Osteocyte (in vitro differentiated cells): ENCODE measurements around the gene TLCD5. TPM values are rescaled to one million over a fixed set of nuclear protein-coding genes. Genes with fewer than 3 reads are reported as not detected.

Experiments
- DNase-seq: peaks from one replicate; pipeline ENCODE4 v3.0.0; 2021; ENCODE audit warnings: mixed read lengths; ENCODE audit not compliant: unreplicated experiment; ENCODE audit errors: extremely low spot score
- H3K27ac Mint-ChIP-seq: one replicate; pipeline ENCODE4 v1.8.0; 2021; ENCODE audit warnings: mild to moderate bottlenecking, mixed read lengths; ENCODE audit not compliant: unreplicated experiment
- H3K27me3 Mint-ChIP-seq: one replicate; pipeline ENCODE4 v1.8.0; 2021; ENCODE audit warnings: mixed read lengths; ENCODE audit not compliant: unreplicated experiment
- H3K36me3 Mint-ChIP-seq: one replicate; pipeline ENCODE4 v1.8.0; 2021; ENCODE audit warnings: mixed read lengths; ENCODE audit not compliant: unreplicated experiment
- H3K4me1 Mint-ChIP-seq: one replicate; pipeline ENCODE4 v1.8.0; 2021; ENCODE audit warnings: mixed read lengths; ENCODE audit not compliant: unreplicated experiment
- H3K4me3 Mint-ChIP-seq: one replicate; pipeline ENCODE4 v1.8.0; 2021; ENCODE audit warnings: mild to moderate bottlenecking, moderate library complexity, mixed read lengths; ENCODE audit not compliant: unreplicated experiment
- H3K9me3 Mint-ChIP-seq: one replicate; pipeline ENCODE4 v1.8.0; 2021; ENCODE audit warnings: mixed read lengths; ENCODE audit not compliant: unreplicated experiment
- CTCF ChIP-seq: fragments of 200-600 bp; sonication (generic); IDR thresholded peaks from 2 replicates; pipeline ENCODE4 v1.5.0; 2021; ENCODE audit warnings: antibody characterized with exemption, mild to moderate bottlenecking, moderate library complexity
- total RNA-seq: library from RNA; stranded (reverse); gene quantifications from 2 replicates; pipeline ENCODE4 v1.2.1, GENCODE V29; 2021

TLCD5 gene
- total RNA-seq, 1 donor from 2014 or later: 11.6 TPM

- peaks cover 68% of the 10 kb centered on the region for H3K4me1 Mint-ChIP-seq
- DNase-seq: no peak
- H3K36me3 Mint-ChIP-seq: peaks cover 6% of the 10 kb centered on the region
- TF ChIP-seq CTCF: no peak
- H3K9me3 Mint-ChIP-seq: no peaks in the 10 kb centered on the region
- H3K27me3 Mint-ChIP-seq: no peaks in the 10 kb centered on the region
- H3K4me3 Mint-ChIP-seq: no peak overlapping the region
- H3K27ac Mint-ChIP-seq: peak overlapping the region; percentile 82
These were observed 4.5 kb downstream of the TLCD5 start for GRCh38 chr11:120329556-120329955.

GRCh38 chr11:120330045-120330444, 4.9 kb downstream of the TLCD5 start:
- TF ChIP-seq CTCF: no peak
- H3K4me3 Mint-ChIP-seq: no peak overlapping the region
- peaks cover 6% of the 10 kb centered on the region for H3K36me3 Mint-ChIP-seq
- no peaks in the 10 kb centered on the region for H3K27me3 Mint-ChIP-seq
- no peak for DNase-seq
- H3K9me3 Mint-ChIP-seq: no peaks in the 10 kb centered on the region
- H3K27ac Mint-ChIP-seq: peak overlapping the region; percentile 82
- peaks cover 66% of the 10 kb centered on the region for H3K4me1 Mint-ChIP-seq

GRCh38 chr11:120331301-120331996, 6.3 kb downstream of the TLCD5 start:
- peak overlapping the region; percentile 27 for H3K4me3 Mint-ChIP-seq
- no peak for TF ChIP-seq CTCF
- peaks cover 58% of the 10 kb centered on the region for H3K4me1 Mint-ChIP-seq
- H3K27ac Mint-ChIP-seq: peak overlapping the region; percentile 82
- H3K9me3 Mint-ChIP-seq: no peaks in the 10 kb centered on the region
- peaks cover 6% of the 10 kb centered on the region for H3K36me3 Mint-ChIP-seq
- H3K27me3 Mint-ChIP-seq: no peaks in the 10 kb centered on the region
- DNase-seq: no peak

GRCh38 chr11:120332822-120333716, 8.0 kb downstream of the TLCD5 start:
- no peaks in the 10 kb centered on the region for H3K9me3 Mint-ChIP-seq
- H3K4me3 Mint-ChIP-seq: no peak overlapping the region
- peaks cover 45% of the 10 kb centered on the region for H3K4me1 Mint-ChIP-seq

More at GRCh38 chr11:120332822-120333716, 8.0 kb downstream of the TLCD5 start:
- H3K36me3 Mint-ChIP-seq: peaks cover 6% of the 10 kb centered on the region
- no peak for TF ChIP-seq CTCF
- DNase-seq: no peak
- peak overlapping the region; percentile 82 for H3K27ac Mint-ChIP-seq
- no peaks in the 10 kb centered on the region for H3K27me3 Mint-ChIP-seq
